Left lung (tissue), 10 donors: ENCODE data around the gene EFNA1. TPM values are rescaled to one million over a fixed set of nuclear protein-coding genes. Genes with fewer than 3 reads are reported as not detected.
A peak's percentile ranks its signal among the peaks of the same experiment; 100 is the strongest.

ENCODE experiments used
- ATAC-seq: fragments of 200-7000 bp; cut with Tn5 transposase; one replicate; pipeline ENCODE4 v1.9.1; 2020; ENCODE audit warnings: moderate library complexity
- DNase-seq, 4 donors: peaks; one replicate each; pipeline ENCODE4 v3.0.0-alpha.2; 2013 to 2020
- H3K27ac ChIP-seq, 2 donors: fragments of 200-600 bp; sonication (generic) in 1 of 2; one replicate each; pipeline versions ENCODE4 v1.5.0 to v1.8.0; 2020 to 2021
- H3K27me3 ChIP-seq, 2 donors: fragments of 200-600 bp; sonication (generic) in 1 of 2; one replicate each; pipeline versions ENCODE4 v1.5.0 to v1.8.0; 2020 to 2021
- H3K36me3 ChIP-seq, 2 donors: fragments of 200-600 bp; sonication (generic) in 1 of 2; one replicate each; pipeline versions ENCODE4 v1.5.0 to v1.8.0; 2020 to 2021
- H3K4me1 ChIP-seq, 2 donors: fragments of 200-600 bp; one replicate each; pipeline ENCODE4 v1.8.0; 2021
- H3K4me3 ChIP-seq, 2 donors: fragments of 200-600 bp; sonication (generic) in 1 of 2; one replicate each; pipeline versions ENCODE4 v1.5.0 to v1.8.0; 2020 to 2021; ENCODE audit warnings: mild to moderate bottlenecking in 1 of 2
- H3K9me3 ChIP-seq, 2 donors: fragments of 200-600 bp; sonication (generic) in 1 of 2; one replicate each; pipeline versions ENCODE4 v1.5.0 to v1.8.0; 2020 to 2021
- intact Hi-C, 2 donors: fragments of 100-400 bp; cut with DNase I; formaldehyde crosslinking; loops; one replicate each; pipeline versions ENCODE4 v1.11.2 to v1.14.2; 2022
- polyA plus RNA-seq, 6 donors: library from polyadenylated mRNA; unstranded; fragments of 120-200 nt; gene quantifications; one replicate each; pipeline ENCODE4 v1.2.1, GENCODE V29; 2013; ENCODE audit not compliant: insufficient read length in 6 of 6
- total RNA-seq, 2 donors: library from RNA; stranded (reverse); fragmentation: NEBNext Ultra II Directional; extraction: Animal tissue kit (Norgen Biotek cat#: 25700); gene quantifications; one replicate each; pipeline ENCODE4 v1.2.1, GENCODE V29; 2021
- TF ChIP-seq, protein P1 (sequence below), 2 donors: fragments of 200-600 bp; sonication (generic) in 1 of 2; IDR thresholded peaks; one replicate each; pipeline versions ENCODE4 v1.5.0 to v1.8.0; 2021; ENCODE audit warnings: antibody characterized with exemption in 2 of 2
- donor health status: DM: no; HTN: yes; CAD: no.
- donor health status: DM: no; HTN: no; CAD: no.

The EFNA1 gene
- total and polyA plus RNA-seq, 8 donors = 63.7 to 148 (median 98.4) TPM

DNA sequence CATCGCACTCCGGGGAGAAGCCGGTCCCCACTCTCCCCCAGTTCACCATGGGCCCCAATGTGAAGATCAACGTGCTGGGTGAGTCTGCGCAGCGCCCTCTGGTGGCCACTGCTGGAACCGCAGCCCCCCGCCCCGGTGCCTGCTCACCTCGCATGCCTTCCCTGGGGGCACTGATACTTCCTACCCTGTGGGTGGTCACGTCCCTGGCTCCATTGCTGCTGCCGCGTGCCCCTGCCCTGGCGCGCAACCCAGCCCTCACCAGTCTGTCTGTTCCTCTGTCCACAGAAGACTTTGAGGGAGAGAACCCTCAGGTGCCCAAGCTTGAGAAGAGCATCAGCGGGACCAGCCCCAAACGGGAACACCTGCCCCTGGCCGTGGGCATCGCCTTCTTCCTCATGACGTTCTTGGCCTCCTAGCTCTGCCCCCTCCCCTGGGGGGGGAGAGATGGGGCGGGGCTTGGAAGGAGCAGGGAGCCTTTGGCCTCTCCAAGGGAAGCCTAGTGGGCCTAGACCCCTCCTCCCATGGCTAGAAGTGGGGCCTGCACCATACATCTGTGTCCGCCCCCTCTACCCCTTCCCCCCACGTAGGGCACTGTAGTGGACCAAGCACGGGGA is 41.4 kb upstream of the EFNA1 start:
- Histone ChIP-seq H3K36me3 (no peaks in the 10 kb centered on the region), H3K4me3 (peak overlapping the region; percentile 58 to 69), H3K27me3 (peaks cover 28 to 33% of the 10 kb centered on the region in 2 donors), H3K27ac (no peak overlapping the region), H3K4me1 (peaks cover 22 to 45% of the 10 kb centered on the region in 2 donors), H3K9me3 (no peaks in the 10 kb centered on the region)
- DNase-seq (peak in 3 of 4 donors; percentile 56 to 94 (median 68)), ATAC-seq (peak; percentile 45)
- intact Hi-C loops = no loop called here
- TF ChIP-seq, protein P1, sequence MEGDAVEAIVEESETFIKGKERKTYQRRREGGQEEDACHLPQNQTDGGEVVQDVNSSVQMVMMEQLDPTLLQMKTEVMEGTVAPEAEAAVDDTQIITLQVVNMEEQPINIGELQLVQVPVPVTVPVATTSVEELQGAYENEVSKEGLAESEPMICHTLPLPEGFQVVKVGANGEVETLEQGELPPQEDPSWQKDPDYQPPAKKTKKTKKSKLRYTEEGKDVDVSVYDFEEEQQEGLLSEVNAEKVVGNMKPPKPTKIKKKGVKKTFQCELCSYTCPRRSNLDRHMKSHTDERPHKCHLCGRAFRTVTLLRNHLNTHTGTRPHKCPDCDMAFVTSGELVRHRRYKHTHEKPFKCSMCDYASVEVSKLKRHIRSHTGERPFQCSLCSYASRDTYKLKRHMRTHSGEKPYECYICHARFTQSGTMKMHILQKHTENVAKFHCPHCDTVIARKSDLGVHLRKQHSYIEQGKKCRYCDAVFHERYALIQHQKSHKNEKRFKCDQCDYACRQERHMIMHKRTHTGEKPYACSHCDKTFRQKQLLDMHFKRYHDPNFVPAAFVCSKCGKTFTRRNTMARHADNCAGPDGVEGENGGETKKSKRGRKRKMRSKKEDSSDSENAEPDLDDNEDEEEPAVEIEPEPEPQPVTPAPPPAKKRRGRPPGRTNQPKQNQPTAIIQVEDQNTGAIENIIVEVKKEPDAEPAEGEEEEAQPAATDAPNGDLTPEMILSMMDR (IDR thresholded peaks at IDR 0.05) = peak; percentile 99

DNA sequence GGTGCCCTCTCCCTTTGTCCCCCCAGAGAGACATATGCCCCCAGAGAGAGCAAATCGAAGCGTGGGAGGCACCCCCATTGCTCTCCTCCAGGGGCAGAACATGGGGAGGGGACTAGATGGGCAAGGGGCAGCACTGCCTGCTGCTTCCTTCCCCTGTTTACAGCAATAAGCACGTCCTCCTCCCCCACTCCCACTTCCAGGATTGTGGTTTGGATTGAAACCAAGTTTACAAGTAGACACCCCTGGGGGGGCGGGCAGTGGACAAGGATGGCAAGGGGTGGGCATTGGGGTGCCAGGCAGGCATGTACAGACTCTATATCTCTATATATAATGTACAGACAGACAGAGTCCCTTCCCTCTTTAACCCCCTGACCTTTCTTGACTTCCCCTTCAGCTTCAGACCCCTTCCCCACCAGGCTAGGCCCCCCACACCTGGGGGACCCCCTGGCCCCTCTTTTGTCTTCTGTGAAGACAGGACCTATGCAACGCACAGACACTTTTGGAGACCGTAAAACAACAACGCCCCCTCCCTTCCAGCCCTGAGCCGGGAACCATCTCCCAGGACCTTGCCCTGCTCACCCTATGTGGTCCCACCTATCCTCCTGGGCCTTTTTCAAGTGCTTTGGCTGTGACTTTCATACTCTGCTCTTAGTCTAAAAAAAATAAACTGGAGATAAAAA is 40.7 kb upstream of the EFNA1 start:
- DNase-seq (peak in 1 of 4 donors; percentile 47), ATAC-seq (no peak)
- H3K27ac ChIP-seq = no peak overlapping the region
- H3K36me3 ChIP-seq = no peaks in the 10 kb centered on the region
- no peaks in the 10 kb centered on the region for H3K9me3 ChIP-seq
- TF ChIP-seq, protein P1 (IDR thresholded peaks at IDR 0.05) = no peak
- H3K27me3 ChIP-seq = peaks cover 20 to 26% of the 10 kb centered on the region in 2 donors
- intact Hi-C loops = no loop called here
- peaks cover 20 to 43% of the 10 kb centered on the region in 2 donors for H3K4me1 ChIP-seq
- no peak overlapping the region for H3K4me3 ChIP-seq

DNA sequence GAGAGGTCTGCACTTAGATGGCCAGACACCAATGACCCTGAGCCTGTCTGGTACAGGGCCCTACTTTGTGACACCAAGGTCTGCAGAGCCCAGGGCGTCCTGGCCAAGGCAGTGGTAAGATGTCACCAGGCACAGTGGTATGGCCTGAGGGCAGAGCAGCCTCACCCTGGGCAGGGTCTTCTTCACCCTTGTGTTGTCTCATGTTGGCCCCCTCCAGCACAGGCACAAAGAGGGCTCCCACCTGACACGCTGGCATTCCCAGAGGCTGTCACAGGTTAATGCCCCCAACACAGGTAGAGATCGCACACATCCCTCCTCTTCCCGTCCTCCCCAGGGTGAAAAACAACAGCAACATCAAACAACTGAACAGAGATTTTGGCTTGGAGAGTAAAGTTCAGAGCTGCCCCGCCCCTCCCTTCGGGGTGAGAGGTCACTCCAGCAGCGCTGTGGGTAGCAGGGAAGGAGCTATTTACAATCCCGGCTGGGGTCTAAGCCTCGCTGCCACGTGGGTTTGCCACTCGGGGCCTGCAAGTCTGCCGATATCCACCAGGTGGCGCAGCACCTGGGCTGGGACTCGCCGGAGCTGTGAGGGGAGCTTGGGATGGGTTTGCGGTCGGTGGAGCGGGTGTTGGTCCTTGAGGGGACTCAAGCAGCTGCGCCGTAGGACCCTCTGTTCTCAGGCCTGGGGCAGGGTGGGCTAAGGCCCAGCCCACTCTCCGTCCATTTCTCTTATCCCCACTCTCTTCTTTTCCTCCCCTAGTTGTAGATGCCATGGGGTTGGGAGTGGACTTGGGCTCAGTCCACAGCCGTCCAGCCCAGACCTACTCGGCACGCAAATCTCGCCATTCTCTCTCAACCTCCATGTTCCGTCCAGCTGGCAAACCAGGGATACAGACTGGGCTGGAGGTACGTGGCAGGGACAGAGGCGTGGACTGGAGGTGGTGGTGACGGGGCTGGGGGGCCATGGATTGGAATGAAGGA is 36.3 kb upstream of the EFNA1 start:
- Histone ChIP-seq H3K36me3 (no peaks in the 10 kb centered on the region), H3K4me3 (no peak overlapping the region), H3K27ac (no peak overlapping the region), H3K4me1 (peaks cover 11 to 23% of the 10 kb centered on the region in 2 donors), H3K27me3 (no peaks in the 10 kb centered on the region), H3K9me3 (no peaks in the 10 kb centered on the region)
- TF ChIP-seq, protein P1 (IDR thresholded peaks at IDR 0.05) = peak; percentile 98
- intact Hi-C loops = loop anchor here in 1 of 2 donors (2.0 kb wide), 1 partner anchor 77 kb away; no protein-coding TSS in a partner anchor
- ATAC-seq = peak; percentile 74
- peak in 3 of 4 donors; percentile 69 to 95 (median 87) for DNase-seq

DNA sequence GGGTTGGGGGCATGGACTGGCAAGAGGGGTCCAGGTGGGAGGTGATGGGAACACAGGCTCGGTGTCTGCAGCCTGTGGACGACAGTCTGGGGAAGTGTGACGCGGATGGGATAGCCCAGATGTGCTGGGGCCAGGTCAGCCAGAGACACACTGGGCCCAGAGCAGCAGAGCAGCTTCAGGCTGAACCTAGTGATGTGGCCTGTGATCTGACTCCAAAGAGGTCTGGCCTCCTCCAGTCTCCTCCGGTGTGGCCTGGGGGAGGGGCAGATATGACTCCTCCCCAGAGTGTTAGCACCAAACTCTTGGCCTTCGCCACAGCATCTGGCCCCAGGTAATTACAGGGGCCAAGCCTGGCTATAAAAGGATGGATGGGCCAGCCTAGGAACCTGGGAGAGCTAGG is 35.5 kb upstream of the EFNA1 start:
- Histone ChIP-seq H3K27ac (no peak overlapping the region), H3K36me3 (no peaks in the 10 kb centered on the region), H3K4me3 (no peak overlapping the region), H3K9me3 (no peaks in the 10 kb centered on the region), H3K27me3 (no peaks in the 10 kb centered on the region), H3K4me1 (peaks cover 11 to 21% of the 10 kb centered on the region in 2 donors)
- DNase-seq = peak in 1 of 4 donors; percentile 36
- TF ChIP-seq, protein P1 (IDR thresholded peaks at IDR 0.05) = no peak
- intact Hi-C loops = loop anchor here in 1 of 2 donors (2.0 kb wide), 1 partner anchor 77 kb away; no protein-coding TSS in a partner anchor
- no peak for ATAC-seq
